ENCODE results near the gene SOBP.

Gene SOBP

DNA sequence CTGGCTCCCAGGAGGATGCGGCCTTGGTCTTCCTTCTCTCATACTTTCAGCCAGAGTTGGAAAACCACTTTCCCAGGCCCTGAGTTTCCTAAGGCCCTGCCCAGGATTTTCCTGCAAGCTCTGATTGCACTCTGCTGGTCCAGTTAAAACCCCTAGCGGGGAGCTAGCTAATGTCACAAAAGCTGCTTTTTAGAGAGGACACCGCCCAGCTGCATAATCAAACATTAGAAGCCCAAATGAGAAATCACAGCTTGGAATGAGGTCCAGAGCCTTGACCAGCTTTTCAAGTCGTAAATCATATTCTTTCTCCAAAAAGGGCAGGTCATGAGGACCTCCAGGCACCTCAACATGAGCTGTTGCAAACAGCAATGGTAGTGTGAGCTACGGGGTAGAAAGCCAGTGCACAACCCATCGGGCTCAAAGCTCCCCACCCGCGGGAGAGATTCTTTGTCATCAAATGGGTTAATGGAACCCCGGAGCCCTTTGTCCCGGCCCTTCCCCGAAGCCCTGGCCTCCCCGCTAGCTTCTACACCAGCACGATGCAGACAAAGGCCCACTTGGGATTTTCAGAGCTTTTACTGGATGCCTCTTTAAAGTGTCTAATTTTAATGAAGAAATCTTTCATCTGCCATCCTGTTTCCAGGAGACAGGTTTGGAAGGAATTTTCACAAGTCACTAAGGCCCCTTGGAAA is 200.2 kb downstream of the SOBP start:
- no peak for DNase-seq (ENCODE audit: low read depth in 2 of 2)

DNA sequence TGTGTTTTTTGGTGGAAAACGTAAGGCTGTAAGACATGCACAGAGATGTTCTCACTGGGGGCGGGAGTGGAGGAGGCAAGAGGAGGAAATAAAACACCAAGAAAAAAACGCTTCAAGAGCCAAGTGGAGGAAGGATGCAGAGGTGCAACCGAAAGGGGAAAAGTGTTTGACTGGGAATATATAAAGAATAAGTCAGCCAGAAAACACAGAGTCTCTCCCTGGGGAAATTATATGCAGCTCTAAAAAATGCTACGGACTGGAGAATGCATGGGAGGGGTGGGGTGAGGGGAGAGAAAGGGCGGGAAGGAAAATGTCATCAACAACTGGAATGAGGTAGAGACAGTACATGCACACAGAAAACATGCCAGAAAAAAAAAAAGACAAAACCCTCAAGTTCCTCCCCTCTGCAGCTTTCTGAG is 200.7 kb downstream of the SOBP start:
- DNase-seq (ENCODE audit: low read depth in 2 of 2): no peak

DNA sequence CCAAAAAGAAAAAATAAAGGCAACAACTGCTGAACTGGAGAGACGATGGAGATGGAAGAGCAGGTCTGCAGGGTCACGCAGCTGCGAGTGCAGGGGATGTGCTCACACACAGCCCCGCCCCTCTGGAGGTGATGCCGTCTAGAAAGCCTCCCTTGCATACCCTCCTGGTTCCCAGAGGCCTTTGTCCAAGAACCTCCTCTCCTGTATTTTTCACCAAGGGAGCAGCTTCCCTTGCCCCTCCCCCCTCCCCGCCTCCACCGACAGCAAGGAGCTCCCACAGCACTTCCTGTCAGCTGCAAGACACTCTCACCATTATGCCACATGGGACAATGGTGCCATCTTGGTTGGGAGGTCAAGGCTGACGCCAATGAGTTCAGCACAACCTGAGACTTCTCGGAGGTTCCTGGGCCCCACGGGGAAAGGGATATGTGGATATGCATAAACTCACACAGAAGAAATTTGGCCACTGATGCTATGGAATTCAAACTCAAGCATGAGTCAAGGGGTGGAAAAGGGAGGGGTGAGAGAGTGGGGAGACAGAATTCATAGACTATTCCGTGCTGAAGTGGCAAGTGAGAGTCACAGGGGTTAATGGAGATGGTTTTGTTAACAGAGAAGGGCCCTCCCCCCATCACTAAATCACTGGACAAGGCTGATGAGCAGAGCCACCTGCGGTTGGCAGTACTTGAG is 201.3 kb downstream of the SOBP start:
- no peak for DNase-seq (ENCODE audit: low read depth in 2 of 2)

DNA sequence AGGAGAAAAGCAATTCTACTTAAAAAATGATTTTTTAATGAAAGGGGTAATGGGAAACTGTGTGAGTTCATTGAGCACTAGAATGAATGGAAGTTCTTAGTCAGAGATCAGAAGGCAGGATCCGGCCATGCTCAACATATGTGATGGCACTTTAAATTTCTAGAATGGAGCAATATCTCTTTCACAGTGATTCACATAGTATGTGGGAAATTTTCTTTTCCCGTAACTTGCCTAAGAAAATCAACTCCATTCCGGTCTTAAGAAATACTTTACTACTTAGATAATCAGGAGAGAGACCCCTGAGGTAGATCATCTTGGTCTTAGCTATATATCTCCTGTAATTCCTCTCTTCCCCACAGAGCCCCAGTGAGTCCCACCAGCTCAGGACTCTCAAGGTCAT is 202.4 kb downstream of the SOBP start:
- DNase-seq (ENCODE audit: low read depth in 2 of 2): no peak

DNA sequence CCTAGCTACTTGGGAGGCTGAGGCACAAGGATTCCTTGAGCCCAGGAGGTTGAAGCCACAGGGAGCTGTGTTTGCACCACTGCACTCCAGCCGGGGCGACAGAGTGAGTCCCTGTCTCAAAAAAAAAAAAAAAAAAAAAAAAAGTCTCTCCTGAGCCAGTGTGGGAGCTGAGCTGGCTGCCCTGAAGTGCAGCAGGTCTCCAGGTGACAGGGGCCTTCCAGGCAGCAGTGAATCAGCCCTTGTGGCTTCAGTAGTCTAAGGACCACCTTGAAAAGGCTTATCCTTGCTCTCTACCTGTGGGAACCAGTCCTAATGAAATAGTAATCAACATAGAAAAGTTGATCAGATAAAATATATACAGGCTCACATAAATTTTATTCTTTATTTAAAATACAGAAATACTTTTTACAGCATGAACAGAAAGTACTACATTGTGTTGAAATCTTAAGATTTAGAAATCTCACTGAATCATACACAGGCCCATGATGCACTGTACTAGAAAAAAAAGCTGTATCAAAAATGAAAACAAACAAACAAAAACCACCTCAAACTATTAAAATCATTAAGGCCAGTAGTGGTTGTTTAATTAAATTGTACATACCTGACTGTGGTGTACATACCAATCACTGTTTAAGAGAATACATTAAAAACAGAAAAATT is 205.3 kb downstream of the SOBP start:
- no peak for DNase-seq (ENCODE audit: low read depth in 2 of 2)

DNA sequence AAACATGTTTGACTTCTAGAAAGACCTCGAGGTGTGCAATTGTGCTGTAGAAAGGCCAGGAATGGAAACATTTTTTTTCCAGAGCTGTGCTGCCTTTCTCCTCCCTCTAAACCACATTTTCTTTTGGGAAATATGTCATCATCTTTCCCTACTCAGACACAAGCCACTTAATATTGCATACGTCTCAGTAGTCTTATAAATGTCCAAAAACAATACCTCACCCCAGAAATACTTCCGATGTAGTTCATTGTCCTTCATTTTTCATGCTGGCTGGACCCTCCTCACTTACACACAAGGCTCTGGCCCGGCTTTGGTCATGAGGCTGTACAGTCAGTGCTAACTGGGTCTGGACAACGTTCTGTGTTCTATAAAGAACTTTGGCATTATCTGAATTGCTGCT is 207.8 kb downstream of the SOBP start:
- DNase-seq (ENCODE audit: low read depth in 2 of 2): no peak

DNA sequence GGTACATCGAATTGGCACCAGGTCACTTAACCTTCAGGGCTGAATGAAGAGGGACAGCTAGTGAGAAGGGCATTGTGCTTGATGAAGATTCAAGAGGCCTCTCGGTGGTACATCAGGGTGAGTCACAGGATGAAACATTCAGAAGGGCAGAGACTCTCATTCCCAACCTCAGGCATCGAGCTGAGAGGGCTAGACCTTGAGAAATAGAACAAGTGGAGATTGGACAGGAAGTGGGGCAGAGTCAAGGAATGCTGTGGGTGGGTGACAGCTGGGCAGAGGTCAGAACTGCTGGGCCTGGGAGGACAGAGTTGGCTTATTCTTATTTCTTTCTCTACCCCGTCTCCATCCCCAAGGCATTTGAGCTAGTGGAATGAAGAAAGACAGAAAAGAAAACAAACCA is 208.2 kb downstream of the SOBP start:
- no peak for DNase-seq (ENCODE audit: low read depth in 2 of 2)

DNA sequence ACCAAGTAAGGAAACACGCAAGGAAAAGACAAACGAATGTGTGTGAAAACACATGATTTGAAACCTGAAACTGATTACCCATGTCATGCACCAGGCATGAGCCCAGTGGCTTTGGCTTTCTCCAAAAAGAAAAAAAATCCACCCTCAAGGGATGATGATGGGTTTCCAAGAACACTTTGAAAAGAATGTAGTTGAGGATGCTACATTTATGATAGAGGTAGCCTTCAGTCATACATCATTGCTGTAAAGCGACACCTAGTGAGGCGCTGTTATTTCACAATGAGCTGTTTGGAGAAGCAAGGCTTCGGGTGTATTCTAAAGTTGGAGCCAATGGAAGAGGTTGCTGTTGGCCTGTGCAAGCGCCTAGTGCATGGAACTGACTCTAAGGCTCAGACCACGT is 209.3 kb downstream of the SOBP start:
- no peak for DNase-seq (ENCODE audit: low read depth in 2 of 2)

DNA sequence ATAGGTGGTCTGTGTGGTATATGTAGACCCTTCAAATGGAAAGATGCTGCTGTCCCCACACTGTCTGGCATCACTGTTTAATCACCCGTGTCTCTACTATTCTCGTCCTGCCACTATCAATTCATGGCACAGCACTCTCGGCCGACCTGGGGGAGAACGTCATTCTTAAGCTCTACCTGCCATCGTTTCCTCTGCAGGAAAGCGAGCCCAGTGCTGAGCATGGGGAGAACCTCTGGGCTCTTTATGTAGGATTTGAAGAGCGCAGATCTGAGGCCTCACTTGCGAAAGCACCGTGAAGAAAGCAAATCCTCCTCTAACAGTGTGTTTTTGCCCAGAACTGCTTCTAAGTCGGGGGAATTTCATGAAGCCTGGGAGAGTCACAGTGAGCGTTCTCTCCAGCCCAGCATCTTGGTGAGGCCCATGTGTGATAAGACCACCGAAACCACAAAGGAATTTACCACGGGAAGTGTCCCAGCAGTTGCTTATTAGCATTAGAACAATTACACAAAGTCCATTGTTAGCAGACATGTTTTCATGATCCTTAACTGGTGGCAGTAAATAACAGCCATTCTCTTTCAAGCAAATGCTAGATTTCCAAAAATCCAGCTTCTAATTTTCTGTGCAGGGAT is 209.9 kb downstream of the SOBP start:
- no peak for DNase-seq (ENCODE audit: low read depth in 2 of 2)

DNA sequence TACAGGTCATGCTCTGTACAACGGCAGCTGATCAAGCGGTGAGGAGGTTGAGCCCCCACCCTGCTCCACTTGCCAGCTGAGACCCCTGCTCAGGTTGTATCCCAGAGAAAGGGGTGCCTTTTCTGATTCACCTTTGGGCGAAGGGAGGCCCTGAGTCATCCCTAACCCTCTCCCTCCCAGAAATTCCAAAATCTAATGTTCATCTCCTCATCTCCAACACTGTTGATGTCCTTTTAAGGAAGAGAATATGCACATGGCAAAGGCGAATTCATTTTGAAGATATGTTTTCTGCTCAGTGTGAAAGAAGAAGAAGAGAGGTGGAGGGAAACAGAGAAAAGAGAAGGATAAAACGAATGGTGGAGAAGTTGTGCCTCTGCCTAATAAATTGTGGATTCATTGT is 213.7 kb downstream of the SOBP start:
- DNase-seq (ENCODE audit: low read depth in 2 of 2): no peak

DNA sequence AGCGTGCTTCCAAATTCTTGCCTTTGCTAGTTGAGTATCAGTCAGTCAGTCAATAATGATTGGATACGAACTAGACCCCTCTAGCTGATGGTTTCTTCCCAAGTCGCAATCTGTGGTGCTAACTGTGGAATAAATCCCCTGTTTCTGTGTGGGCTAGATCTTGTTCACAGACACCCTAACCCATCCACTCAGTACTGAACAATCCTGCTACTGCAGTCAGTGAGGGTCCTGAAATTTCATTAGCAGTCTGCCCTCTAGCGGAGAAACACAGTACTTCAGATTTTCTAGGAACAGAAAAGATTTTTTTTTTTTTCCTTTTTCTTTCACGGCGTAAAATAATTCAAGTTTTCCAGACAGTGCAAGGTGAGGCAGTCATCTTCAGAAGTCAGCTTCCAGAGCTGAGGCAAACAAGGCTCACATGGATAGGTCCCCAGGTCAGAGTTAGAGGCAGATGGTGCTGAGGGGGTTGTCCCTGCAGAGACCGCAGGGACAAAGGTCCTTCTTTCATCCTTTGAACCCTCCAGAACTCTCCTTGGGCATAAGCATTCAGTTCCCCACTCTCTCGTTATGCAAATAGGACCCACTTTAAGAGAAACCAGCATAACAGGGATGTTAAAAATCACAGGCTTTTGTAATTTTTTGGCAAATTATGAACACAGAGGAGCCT is 214.6 kb downstream of the SOBP start:
- no peak for DNase-seq (ENCODE audit: low read depth in 2 of 2)

DNA sequence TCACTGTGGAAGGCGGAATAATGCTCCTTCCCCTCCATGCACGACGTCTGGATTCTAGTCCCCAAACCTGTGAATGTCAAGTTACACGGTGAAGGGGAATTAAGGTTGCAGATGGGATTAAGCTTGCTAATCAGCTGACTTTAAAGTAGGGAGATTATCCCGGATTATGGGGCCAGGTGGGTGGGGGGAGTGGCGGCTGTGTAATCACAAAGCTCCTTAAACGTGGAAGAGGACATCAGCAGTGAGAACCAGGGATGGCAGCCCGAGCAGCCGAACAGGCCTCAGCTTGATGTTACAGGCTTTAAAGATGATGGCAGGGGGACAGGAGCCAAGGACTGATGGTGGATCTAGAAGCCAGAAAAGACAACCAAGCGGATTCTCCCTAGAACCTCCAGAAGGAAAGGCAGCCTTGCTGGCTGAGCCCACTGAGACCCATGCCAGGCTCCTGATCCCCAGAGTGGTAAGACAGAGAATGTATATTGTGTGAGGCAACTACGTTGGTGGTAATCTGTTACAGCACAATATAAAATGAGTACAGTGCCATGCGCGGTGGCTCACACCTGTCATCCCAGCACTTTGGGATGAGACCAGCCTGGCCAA is 216.7 kb downstream of the SOBP start:
- no peak for DNase-seq (ENCODE audit: low read depth in 2 of 2)

DNA sequence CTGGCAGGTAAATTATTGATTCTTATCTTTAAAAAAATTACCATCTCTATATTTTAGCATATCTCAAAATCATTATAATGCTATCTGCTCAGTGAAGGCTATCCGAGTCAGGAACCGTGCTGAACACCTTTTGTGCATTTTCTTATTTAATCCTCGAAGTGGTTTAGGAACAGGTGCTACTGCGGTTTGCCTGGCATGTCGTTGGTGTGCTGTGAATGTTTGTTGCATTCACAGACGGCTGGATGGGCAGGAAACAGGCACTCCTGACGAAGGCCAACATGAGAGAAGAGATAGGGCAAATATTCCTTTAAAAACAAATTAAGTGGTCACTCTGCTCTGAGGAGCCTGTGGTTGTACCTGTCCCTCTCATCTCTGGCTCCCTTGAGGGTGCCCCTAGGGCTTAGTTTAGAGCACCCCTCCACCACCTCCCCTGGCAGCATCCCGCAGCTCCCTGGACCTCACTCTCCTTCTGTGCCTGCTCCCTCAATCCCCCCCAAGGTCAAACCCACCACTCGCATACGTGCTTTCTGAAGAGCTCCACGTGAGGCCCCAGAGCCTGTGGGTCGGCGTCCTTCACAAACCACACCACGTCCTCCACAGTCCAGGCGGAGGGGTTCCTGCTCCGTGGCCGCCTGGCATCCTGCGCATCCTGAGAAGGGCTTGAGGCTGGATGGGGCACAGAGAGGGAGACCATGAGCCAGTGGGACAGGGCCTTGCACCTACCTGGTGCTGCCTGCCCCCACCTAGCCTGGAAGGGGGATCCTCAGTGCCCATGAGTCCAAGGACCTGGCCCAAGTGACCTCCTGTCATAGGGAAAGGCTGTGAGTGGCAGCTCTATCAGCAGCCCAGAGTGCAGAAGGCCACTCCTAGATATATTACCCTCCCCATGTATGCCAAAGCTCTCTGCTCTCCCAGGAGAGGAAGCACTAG is 217.7 kb downstream of the SOBP start:
- no peak for DNase-seq (ENCODE audit: low read depth in 2 of 2)

DNA sequence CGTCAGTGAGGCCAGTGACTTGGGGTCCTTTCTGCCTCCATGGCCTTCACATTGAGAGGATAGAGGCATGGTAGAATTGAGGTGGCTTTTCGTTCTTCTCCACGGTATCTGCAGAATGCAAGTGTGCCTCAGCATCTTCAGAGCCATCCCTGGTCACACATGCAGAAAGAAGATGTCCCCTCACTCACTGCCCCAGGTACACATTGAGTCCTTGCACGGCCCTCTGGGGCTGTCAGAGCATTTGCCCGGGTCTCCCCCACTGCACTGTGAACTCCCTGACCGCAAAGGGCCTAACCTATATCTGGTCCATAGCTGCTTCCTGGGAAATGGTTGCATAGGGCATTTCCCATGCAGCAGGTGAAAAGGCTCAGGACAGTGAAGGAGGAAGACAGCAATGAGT is 218.5 kb downstream of the SOBP start:
- no peak for DNase-seq (ENCODE audit: low read depth in 2 of 2)

DNA sequence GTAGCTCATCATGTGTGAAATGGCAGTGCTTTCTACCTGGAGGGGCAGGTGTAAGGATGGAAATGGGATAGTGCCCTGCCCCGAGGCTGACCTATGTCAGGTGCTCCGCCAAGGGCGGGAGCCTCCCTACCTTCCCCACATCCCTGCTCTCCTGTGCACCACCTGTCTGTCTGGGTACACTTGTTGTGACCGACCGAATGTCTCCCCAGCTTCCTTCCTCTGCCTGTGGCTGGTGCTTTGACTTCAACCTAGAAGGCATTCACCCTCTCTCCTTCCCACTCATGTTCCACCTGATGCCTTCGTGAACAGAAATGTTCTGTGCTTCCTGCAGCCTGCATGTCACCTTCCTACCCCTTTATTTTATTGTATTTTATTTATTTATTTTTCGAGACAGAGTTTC is 219.4 kb downstream of the SOBP start:
- DNase-seq (ENCODE audit: low read depth in 2 of 2): no peak
